ENCODE results near the gene DLGAP4.
A peak's percentile ranks its signal among the peaks of the same experiment; 100 is the strongest.
"Not testable (repeated sequence)": the region's sequence is repeated elsewhere in the genome, so short reads cannot be mapped to it uniquely, and the experiment has no call there.

DLGAP4 gene

GRCh38 chr20:36454698-36455427 lies 148.7 kb downstream of the DLGAP4 start:
- no peak for DNase-seq (ENCODE audit: low spot score)

- no peak for DNase-seq (ENCODE audit: low spot score)
Measured at GRCh38 chr20:36455972-36456625, 150.0 kb downstream of the DLGAP4 start.

- DNase-seq (ENCODE audit: low spot score): peak; percentile 85
Measured at GRCh38 chr20:36460648-36461599, 154.8 kb downstream of the DLGAP4 start.

- DNase-seq (ENCODE audit: low spot score): no peak
Measured at GRCh38 chr20:36461600-36462439, 155.7 kb downstream of the DLGAP4 start.

GRCh38 chr20:36462440-36463211 lies 156.5 kb downstream of the DLGAP4 start:
- DNase-seq (ENCODE audit: low spot score): no peak

GRCh38 chr20:36463212-36464061 lies 157.3 kb downstream of the DLGAP4 start:
- DNase-seq (ENCODE audit: low spot score): no peak

GRCh38 chr20:36465109-36466080 lies 159.3 kb downstream of the DLGAP4 start:
- DNase-seq (ENCODE audit: low spot score): no peak

GRCh38 chr20:36466089-36466488 lies 159.9 kb downstream of the DLGAP4 start:
- DNase-seq (ENCODE audit: low spot score): no peak

GRCh38 chr20:36467076-36467999 lies 161.2 kb downstream of the DLGAP4 start:
- DNase-seq (ENCODE audit: low spot score): peak; percentile 70

- DNase-seq (ENCODE audit: low spot score): peak; percentile 36
Measured at GRCh38 chr20:36468149-36469000, 162.2 kb downstream of the DLGAP4 start.

- DNase-seq (ENCODE audit: low spot score): no peak
Measured at GRCh38 chr20:36469973-36470372, 163.8 kb downstream of the DLGAP4 start.

- DNase-seq (ENCODE audit: low spot score): no peak
Measured at GRCh38 chr20:36471885-36472636, 165.9 kb downstream of the DLGAP4 start.

- no peak for DNase-seq (ENCODE audit: low spot score)
Measured at GRCh38 chr20:36472637-36473090, 166.5 kb downstream of the DLGAP4 start.

GRCh38 chr20:36473164-36473563 lies 167.0 kb downstream of the DLGAP4 start:
- no peak for DNase-seq (ENCODE audit: low spot score)

- DNase-seq (ENCODE audit: low spot score): no peak
Measured at GRCh38 chr20:36474563-36474962, 168.4 kb downstream of the DLGAP4 start.

GRCh38 chr20:36475054-36475453 lies 168.9 kb downstream of the DLGAP4 start:
- DNase-seq (ENCODE audit: low spot score): not testable (repeated sequence)

All from pons (tissue), 1 donor.